Upper lobe of left lung (tissue), 4 donors: ENCODE results near the gene AMOTL1.
"Not testable (repeated sequence)": the region's sequence is repeated elsewhere in the genome, so short reads cannot be mapped to it uniquely, and the experiment has no call there.

Experiments used
- CTCF ChIP-seq, 6 experiments: fragments of 450-650 bp in 4 of 6; fragments of 200-600 bp in 2 of 6; sonication (generic) in 2 of 6; IDR thresholded peaks; one replicate each; pipeline ENCODE4 v1.5.1; 2016 to 2019; ENCODE audit warnings: antibody characterized with exemption in 6 of 6
- POLR2A ChIP-seq, 4 donors: fragments of 450-650 bp; IDR thresholded peaks; one replicate each; pipeline ENCODE4 v1.5.1; 2016 to 2017; ENCODE audit warnings: antibody characterized with exemption in 4 of 4, mild to moderate bottlenecking in 2 of 4

GRCh38 chr11:94913718-94914394 lies 145.7 kb downstream of the AMOTL1 start:
- not testable (repeated sequence) for TF ChIP-seq POLR2A, CTCF (IDR thresholded peaks at IDR 0.05)
